ENCODE results near the gene GSS. TPM values are rescaled to one million over a fixed set of nuclear protein-coding genes. Genes with fewer than 3 reads are reported as not detected.
"Not testable (repeated sequence)": the region's sequence is repeated elsewhere in the genome, so short reads cannot be mapped to it uniquely, and the experiment has no call there.

The GSS gene
- total RNA-seq, 3 donors from 2014 or later: 33.4 to 61.9 (median 53.7) TPM

- Histone ChIP-seq H3K4me1 (no peaks in the 10 kb centered on the region), H3K27me3 (no peaks in the 10 kb centered on the region), H3K9me3 (no peaks in the 10 kb centered on the region), H3K36me3 (no peaks in the 10 kb centered on the region), H3K4me3 (no peak overlapping the region), H3K27ac (no peak overlapping the region)
- TF ChIP-seq, protein P1, sequence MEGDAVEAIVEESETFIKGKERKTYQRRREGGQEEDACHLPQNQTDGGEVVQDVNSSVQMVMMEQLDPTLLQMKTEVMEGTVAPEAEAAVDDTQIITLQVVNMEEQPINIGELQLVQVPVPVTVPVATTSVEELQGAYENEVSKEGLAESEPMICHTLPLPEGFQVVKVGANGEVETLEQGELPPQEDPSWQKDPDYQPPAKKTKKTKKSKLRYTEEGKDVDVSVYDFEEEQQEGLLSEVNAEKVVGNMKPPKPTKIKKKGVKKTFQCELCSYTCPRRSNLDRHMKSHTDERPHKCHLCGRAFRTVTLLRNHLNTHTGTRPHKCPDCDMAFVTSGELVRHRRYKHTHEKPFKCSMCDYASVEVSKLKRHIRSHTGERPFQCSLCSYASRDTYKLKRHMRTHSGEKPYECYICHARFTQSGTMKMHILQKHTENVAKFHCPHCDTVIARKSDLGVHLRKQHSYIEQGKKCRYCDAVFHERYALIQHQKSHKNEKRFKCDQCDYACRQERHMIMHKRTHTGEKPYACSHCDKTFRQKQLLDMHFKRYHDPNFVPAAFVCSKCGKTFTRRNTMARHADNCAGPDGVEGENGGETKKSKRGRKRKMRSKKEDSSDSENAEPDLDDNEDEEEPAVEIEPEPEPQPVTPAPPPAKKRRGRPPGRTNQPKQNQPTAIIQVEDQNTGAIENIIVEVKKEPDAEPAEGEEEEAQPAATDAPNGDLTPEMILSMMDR (IDR thresholded peaks at IDR 0.05): no peak
- no peak for TF ChIP-seq POLR2AphosphoS5 (IDR thresholded peaks at IDR 0.05)
- no peak for DNase-seq (ENCODE audit: low spot score in 2 of 2)
- intact Hi-C loops (cut with DNase I; ENCODE audit: low total_unique reads): no loop called here
Measured at GRCh38 chr20:34916774-34917354, 38.7 kb downstream of the GSS start.

DNA sequence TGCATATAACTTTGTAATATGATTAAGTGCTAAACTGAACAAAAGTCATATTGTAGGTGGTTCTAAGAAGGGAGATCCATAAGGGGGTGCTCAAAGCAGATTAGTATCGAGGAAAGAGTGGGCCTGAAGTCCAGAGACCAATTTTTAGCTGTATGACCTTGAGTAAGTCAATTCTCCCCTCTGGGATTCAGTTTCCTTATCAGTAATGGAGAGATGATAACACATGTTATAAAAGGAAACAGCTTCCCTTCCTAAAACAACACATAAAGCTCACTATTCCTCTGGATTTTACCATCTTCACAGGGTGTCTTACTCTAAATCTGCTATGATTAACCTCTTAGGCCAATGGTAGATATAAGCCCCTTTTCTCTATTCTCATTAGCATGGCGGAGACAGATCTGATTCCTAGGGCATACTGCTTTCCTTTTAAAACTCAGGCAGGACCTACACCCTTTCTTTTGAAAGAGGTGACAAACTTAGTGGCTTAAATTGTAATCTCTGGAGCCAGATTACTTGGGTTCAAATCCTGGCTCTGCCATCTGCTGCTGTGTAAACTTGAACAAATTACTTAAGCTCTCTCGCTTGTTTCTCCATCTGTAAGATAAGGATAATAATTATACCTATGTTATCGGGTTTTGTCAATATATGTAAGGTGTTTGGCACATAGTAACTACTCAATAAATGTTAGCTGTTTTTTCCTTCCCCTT, 39.7 kb downstream of the GSS start:
- Histone ChIP-seq H3K4me1 (no peaks in the 10 kb centered on the region), H3K4me3 (no peak overlapping the region), H3K27me3 (no peaks in the 10 kb centered on the region), H3K27ac (no peak overlapping the region), H3K36me3 (no peaks in the 10 kb centered on the region), H3K9me3 (no peaks in the 10 kb centered on the region)
- no peak for DNase-seq (ENCODE audit: low spot score in 2 of 2)
- intact Hi-C loops (cut with DNase I; ENCODE audit: low total_unique reads): no loop called here
- TF ChIP-seq POLR2A (IDR thresholded peaks at IDR 0.05) (no peak), POLR2AphosphoS5 (IDR thresholded peaks at IDR 0.05) (no peak)
- TF ChIP-seq, protein P1 (IDR thresholded peaks at IDR 0.05): no peak

DNA sequence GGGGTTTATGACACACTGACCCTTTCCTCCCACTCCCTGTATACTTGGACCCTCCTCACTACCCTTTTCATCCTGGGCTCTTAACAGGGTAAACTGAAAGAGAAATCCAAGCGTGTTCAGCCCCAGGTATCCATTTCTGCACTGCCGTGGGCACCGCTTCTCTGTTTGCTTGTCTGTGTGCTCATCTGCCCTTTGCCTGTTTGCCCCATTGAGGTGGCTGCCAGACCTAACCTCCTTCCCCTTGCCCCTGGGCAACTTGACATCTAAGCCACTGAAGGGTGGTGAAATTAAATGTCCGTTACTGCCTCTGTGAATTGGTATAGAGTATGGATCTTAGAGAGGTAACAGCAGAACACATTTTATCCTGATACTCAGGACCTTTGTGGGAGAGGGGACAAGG, 40.5 kb downstream of the GSS start:
- no peak for DNase-seq (ENCODE audit: low spot score in 2 of 2)
- intact Hi-C loops (cut with DNase I; ENCODE audit: low total_unique reads): no loop called here
- no peak overlapping the region for H3K27ac ChIP-seq
- H3K36me3 ChIP-seq: no peaks in the 10 kb centered on the region
- H3K4me1 ChIP-seq: no peaks in the 10 kb centered on the region
- H3K27me3 ChIP-seq: no peaks in the 10 kb centered on the region
- TF ChIP-seq POLR2A (IDR thresholded peaks at IDR 0.05) (no peak), POLR2AphosphoS5 (IDR thresholded peaks at IDR 0.05) (no peak)
- TF ChIP-seq, protein P1 (IDR thresholded peaks at IDR 0.05): no peak
- H3K4me3 ChIP-seq: no peak overlapping the region
- H3K9me3 ChIP-seq: no peaks in the 10 kb centered on the region

DNA sequence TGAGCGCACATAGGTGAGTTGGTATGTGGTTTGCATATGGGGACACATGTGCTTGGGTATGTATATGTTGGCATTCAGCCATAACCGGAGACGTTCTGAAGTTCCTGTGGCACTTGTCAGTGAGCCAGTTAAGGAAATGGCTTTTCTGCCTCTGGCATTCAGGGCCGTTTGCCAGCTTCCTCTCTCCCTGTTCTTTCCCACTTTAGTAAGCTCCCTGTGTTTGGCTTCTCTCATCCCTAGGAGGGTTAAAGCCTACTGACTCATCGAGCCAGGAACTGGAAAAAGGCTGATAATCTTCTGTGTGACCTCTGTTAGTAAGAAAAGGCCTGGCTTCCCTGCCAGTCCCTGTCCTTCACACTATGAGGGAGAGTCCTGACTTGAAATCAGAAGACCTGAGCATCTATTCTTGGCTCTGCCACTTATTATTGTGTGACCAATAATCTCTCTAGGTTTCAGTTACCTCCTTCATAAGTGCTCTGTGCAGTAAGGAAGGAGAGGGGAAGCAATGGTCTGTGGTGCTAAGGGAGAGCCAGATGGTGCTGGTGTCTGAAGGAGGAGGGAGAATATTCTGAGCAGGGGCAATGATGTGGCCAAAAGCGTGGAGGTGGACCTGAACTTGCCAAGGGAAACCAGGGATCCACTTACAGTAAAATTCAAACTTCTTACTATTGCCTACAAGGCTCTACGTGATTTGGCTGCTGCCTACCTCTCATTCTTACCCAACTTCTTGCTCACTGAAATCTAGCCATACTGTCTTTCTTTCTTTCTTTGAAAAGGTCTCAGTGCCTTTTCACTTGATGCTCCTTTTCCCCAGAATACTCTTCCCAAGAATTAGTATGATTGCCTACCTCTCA, 47.8 kb downstream of the GSS start:
- Histone ChIP-seq H3K27ac (peak overlapping the region; percentile 79 to 86), H3K27me3 (no peaks in the 10 kb centered on the region), H3K4me1 (peaks cover 0 to 10% of the 10 kb centered on the region in 2 donors), H3K4me3 (no peak overlapping the region), H3K36me3 (no peaks in the 10 kb centered on the region), H3K9me3 (no peaks in the 10 kb centered on the region)
- intact Hi-C loops (cut with DNase I; ENCODE audit: low total_unique reads): no loop called here
- peak; percentile 62 to 65 for DNase-seq (ENCODE audit: low spot score in 2 of 2)
- TF ChIP-seq, protein P1 (IDR thresholded peaks at IDR 0.05): no peak
- TF ChIP-seq POLR2A (IDR thresholded peaks at IDR 0.05): no peak
- no peak for TF ChIP-seq POLR2AphosphoS5 (IDR thresholded peaks at IDR 0.05)

GRCh38 chr20:34904202-34904621, 51.4 kb downstream of the GSS start:
- H3K4me1 ChIP-seq: peaks cover 0 to 10% of the 10 kb centered on the region in 2 donors
- no peaks in the 10 kb centered on the region for H3K9me3 ChIP-seq
- no peaks in the 10 kb centered on the region for H3K27me3 ChIP-seq
- TF ChIP-seq, protein P1 (IDR thresholded peaks at IDR 0.05): no peak
- no peak overlapping the region for H3K27ac ChIP-seq
- H3K4me3 ChIP-seq: no peak overlapping the region
- DNase-seq (ENCODE audit: low spot score in 2 of 2): no peak
- no peaks in the 10 kb centered on the region for H3K36me3 ChIP-seq
- intact Hi-C loops (cut with DNase I; ENCODE audit: low total_unique reads): no loop called here

GRCh38 chr20:34898731-34899130, 56.9 kb downstream of the GSS start:
- H3K9me3 ChIP-seq; H3K27ac ChIP-seq; H3K36me3 ChIP-seq; DNase-seq (ENCODE audit: low spot score in 2 of 2); H3K4me1 ChIP-seq; H3K4me3 ChIP-seq; intact Hi-C loops (cut with DNase I; ENCODE audit: low total_unique reads); H3K27me3 ChIP-seq: not testable (repeated sequence)

GRCh38 chr20:34898129-34898528, 57.5 kb downstream of the GSS start:
- H3K36me3 ChIP-seq; H3K4me3 ChIP-seq; DNase-seq (ENCODE audit: low spot score in 2 of 2); H3K4me1 ChIP-seq; H3K27me3 ChIP-seq; H3K27ac ChIP-seq; intact Hi-C loops (cut with DNase I; ENCODE audit: low total_unique reads); H3K9me3 ChIP-seq: not testable (repeated sequence)
